ENCODE results near the gene MPHOSPH10. TPM values are rescaled to one million over a fixed set of nuclear protein-coding genes. Genes with fewer than 3 reads are reported as not detected.

The MPHOSPH10 gene
- total and polyA plus RNA-seq, 2 donors (not counting 3 experiments of a cell fraction or from before 2014, with no cell fraction given): 4.4 to 38.8 TPM

- no peak overlapping the region for H3K4me2 ChIP-seq (ENCODE audit: insufficient read depth, low read length)
- dilution Hi-C loops (cut with MboI; ENCODE audit: extremely low pct_ligation_motif_present, low sequenced_read_pairs) (no loop called here), intact Hi-C loops (cut with micrococcal nuclease) (loop anchor here (5.0 kb wide), 1 partner anchor 178 kb away; the partner anchor contains the start of gene ZNF638)
- H3K36me3 ChIP-seq (ENCODE audit: control insufficient read depth in 2 of 2, extremely low read depth in 1 of 2, insufficient read depth in 2 of 2, low read length in 2 of 2): no peaks in the 10 kb centered on the region
- H3K9ac ChIP-seq (replicated peaks; ENCODE audit: extremely low read depth, insufficient read depth, low read length): no peak overlapping the region
- no peaks in the 10 kb centered on the region for H3K9me1 ChIP-seq (replicated peaks; ENCODE audit: control insufficient read depth, extremely low read depth, insufficient read depth, low read length)
- H3K4me3 ChIP-seq (replicated peaks in 1 of 3; ENCODE audit: insufficient read depth in 1 of 3, low read depth in 1 of 3, low read length in 3 of 3): no peak overlapping the region
- H3K27ac ChIP-seq (ENCODE audit: insufficient read depth, low read depth, low read length): no peak overlapping the region
- H4K20me1 ChIP-seq (replicated peaks; ENCODE audit: control insufficient read depth, extremely low read depth, insufficient read depth, low read length): no peaks in the 10 kb centered on the region
- H3K4me1 ChIP-seq (ENCODE audit: control insufficient read depth, extremely low read depth, insufficient read depth, low read length): no peaks in the 10 kb centered on the region
- FAIRE-seq: no peak
- peaks cover 0 to 7% of the 10 kb centered on the region in 2 experiments for H3K27me3 ChIP-seq (ENCODE audit: control insufficient read depth in 2 of 2, insufficient read depth in 2 of 2, low read length in 2 of 2)
- no TSS peak for BruUV-seq (replicated peaks)
- no peak for DNase-seq (ENCODE audit: low read depth, low spot score)
- no peaks in the 10 kb centered on the region for H3K9me3 ChIP-seq (replicated peaks; ENCODE audit: control insufficient read depth, insufficient read depth, low read length)
- H3K79me2 ChIP-seq (ENCODE audit: control insufficient read depth, insufficient read depth, low read length): no peaks in the 10 kb centered on the region
- ChIA-PET POLR2A (no interaction called here), CTCF (interaction anchor here (0.7 to 2.1 kb wide), 4 partner anchors 15 to 188 kb away, joined by 3 to 24 read pairs (median 3); no protein-coding TSS in a partner anchor)
- H2AFZ ChIP-seq (ENCODE audit: low read depth, low read length): no peak overlapping the region
- TF ChIP-seq POLR2AphosphoS5 (IDR thresholded peaks at IDR 0.05; ENCODE audit: insufficient read depth, low read depth, low read length) (no peak), FOS (IDR thresholded peaks at IDR 0.05; ENCODE audit: borderline replicate concordance, insufficient read depth, low read length) (no peak), POLR2A (IDR thresholded peaks at IDR 0.05; ENCODE audit: low read depth, low read length) (no peak), GATA2 (IDR thresholded peaks at IDR 0.05; ENCODE audit: insufficient read depth, insufficient read length, low read depth, low read length) (no peak), EZH2 (IDR thresholded peaks at IDR 0.05; ENCODE audit: borderline replicate concordance, low read depth, low read length, severe bottlenecking) (no peak), MYC (IDR thresholded peaks at IDR 0.05; ENCODE audit: low read depth, low read length) (no peak), MAX (IDR thresholded peaks at IDR 0.05; ENCODE audit: insufficient read depth, insufficient read length) (no peak), JUN (IDR thresholded peaks at IDR 0.05; ENCODE audit: borderline replicate concordance, insufficient read depth, insufficient read length, low read depth) (no peak), CTCF (IDR thresholded peaks at IDR 0.05; ENCODE audit: extremely low read depth in 1 of 2, insufficient read depth in 1 of 2, low read depth in 1 of 2, low read length in 2 of 2) (no peak)
These were observed 24.4 kb downstream of the MPHOSPH10 start for GRCh38 chr2:71154798-71155197.

Data from endothelial cell of umbilical vein (primary cell).